Fibroblast of villous mesenchyme (primary cell): ENCODE results near the gene EID1. TPM values are rescaled to one million over a fixed set of nuclear protein-coding genes. Genes with fewer than 3 reads are reported as not detected.
"Not testable (repeated sequence)": the region's sequence is repeated elsewhere in the genome, so short reads cannot be mapped to it uniquely, and the experiment has no call there.

Source experiments
- DNase-seq: peaks from one replicate; pipeline ENCODE4 v3.0.0-alpha.2; 2010; ENCODE audit warnings: low read depth
- H3K4me3 ChIP-seq: 2 replicates; pipeline ENCODE4 v1.5.1; 2011; ENCODE audit warnings: low read depth, mild to moderate bottlenecking, low read length
- CTCF ChIP-seq: IDR thresholded peaks from 2 replicates; pipeline ENCODE4 v1.5.1; 2012; ENCODE audit warnings: low read depth, mild to moderate bottlenecking, low read length; ENCODE audit not compliant: insufficient read depth
- total RNA-seq: library from RNA; depleted of rRNA; stranded (reverse); fragments of >200 nt; gene quantifications from 2 replicates; pipeline ENCODE4 v1.2.3, GENCODE V29; 2012

Gene EID1
- total RNA-seq, 1 donor: 224 TPM

GRCh38 chr15:48904758-48905157, 26.8 kb downstream of the EID1 start:
- DNase-seq: no peak
- TF ChIP-seq CTCF: no peak
- no peak overlapping the region for H3K4me3 ChIP-seq

GRCh38 chr15:48905216-48905615, 27.3 kb downstream of the EID1 start:
- DNase-seq: no peak
- TF ChIP-seq CTCF: no peak
- no peak overlapping the region for H3K4me3 ChIP-seq

GRCh38 chr15:48905847-48906246, 27.9 kb downstream of the EID1 start:
- no peak overlapping the region for H3K4me3 ChIP-seq
- no peak for DNase-seq
- no peak for TF ChIP-seq CTCF

DNA sequence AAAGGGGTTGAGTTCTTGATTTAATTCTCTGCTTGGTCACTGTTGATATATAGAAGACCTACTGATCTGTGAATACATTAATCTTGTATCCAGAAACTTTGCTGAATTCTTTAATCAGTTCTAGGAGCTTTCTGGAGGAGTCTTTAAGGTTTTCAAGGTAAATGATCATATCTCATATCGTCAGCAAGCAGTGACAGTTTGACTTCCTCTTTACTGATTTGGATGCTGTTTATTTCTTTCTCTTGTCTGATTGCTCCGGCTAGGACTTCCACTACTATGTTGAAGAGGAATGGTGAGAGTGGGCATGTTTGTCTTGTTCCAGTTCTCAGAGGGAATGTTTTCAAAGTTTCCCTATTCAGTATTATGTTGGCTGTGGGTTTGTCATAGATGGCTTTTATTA, 31.4 kb downstream of the EID1 start:
- H3K4me3 ChIP-seq, DNase-seq: not testable (repeated sequence)

DNA sequence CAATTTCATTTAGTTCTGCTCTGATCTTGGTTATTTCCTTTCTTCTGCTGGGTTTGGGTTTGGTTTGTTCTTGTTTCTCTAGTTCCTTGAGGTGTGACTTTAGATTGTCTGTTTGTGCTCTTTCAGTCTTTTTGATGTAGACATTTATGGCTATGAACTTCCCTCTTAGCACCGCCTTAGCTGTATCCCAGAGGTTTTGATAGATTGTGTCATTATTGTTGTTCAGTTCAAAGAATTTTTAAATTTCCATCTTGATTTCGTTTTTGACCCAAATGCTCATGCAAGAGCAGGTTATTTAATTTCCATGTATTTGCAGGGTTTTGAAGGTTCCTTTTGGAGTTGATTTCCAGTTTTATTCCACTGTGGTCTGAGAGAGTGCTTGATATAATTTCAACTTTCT, 32.6 kb downstream of the EID1 start:
- DNase-seq, H3K4me3 ChIP-seq: not testable (repeated sequence)

GRCh38 chr15:48913141-48913540, 35.2 kb downstream of the EID1 start:
- H3K4me3 ChIP-seq: no peak overlapping the region
- DNase-seq: no peak
- no peak for TF ChIP-seq CTCF

DNA sequence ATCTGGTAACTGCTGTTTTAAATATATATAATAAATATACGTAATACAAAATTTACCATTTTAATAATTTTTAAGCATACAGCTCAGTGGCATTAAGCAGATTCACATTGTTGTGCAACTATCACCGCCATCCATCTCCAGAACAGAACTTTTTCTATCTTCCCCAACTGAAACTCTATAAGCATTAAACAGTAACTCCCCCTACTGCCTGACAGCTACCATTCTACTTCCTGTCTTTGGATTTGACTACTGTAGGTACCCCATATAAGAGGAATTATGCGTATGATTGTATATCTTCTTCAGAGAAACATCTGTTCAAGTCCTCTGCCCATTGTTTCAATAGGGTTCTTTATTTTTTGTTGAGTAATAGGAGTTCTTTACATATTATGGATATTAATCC, 36.8 kb downstream of the EID1 start:
- no peak for DNase-seq
- TF ChIP-seq CTCF: peak; percentile 5

DNA sequence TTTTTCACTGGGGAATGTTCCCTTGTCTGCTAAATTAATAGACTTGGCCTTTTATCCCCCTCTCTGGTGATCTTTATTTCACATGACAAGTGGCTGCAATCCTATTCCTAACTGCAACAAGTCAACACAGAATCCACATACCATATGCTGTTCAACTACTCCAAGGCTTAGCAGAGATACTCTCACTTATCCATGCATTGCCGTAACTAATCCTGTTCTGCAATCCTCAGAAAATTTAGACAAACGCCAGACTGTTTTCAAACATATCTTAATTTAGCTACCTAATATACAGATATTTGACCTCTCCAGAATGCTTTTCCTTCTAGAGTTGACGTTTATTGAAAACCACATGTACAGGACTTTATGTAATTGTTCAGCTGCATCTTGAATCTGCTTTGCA, 37.9 kb downstream of the EID1 start:
- DNase-seq: peak; percentile 41
- no peak for TF ChIP-seq CTCF

More for the DNA sequence above, 36.8 kb downstream of the EID1 start:
- H3K4me3 ChIP-seq: no peak overlapping the region

More for the DNA sequence above, 37.9 kb downstream of the EID1 start:
- no peak overlapping the region for H3K4me3 ChIP-seq
